Prostate gland (tissue), 2 donors: Measurements from ENCODE around the gene ANKK1.

Experiments
- CTCF ChIP-seq, 4 experiments: fragments of 200-600 bp in 2 of 4; fragments of 450-650 bp in 2 of 4; sonication (generic) in 2 of 4; IDR thresholded peaks; 1 replicate in 3 of 4; 2 replicates in 1 of 4; pipeline ENCODE4 v1.5.1; 2016 to 2019; ENCODE audit warnings: antibody characterized with exemption in 4 of 4, mild to moderate bottlenecking in 2 of 4, moderate library complexity in 2 of 4
- POLR2A ChIP-seq: fragments of 450-650 bp; IDR thresholded peaks from one replicate; pipeline ENCODE4 v1.6.1; 2016; ENCODE audit warnings: antibody characterized with exemption, mild to moderate bottlenecking
- POLR2AphosphoS5 ChIP-seq: sonication (generic); formaldehyde crosslinking; IDR thresholded peaks from one replicate; pipeline ENCODE4 v1.6.1; 2017; ENCODE audit warnings: antibody characterized with exemption

GRCh38 chr11:113396690-113397089, 9.1 kb downstream of the ANKK1 start:
- TF ChIP-seq CTCF (IDR thresholded peaks at IDR 0.05): no peak
- no peak for TF ChIP-seq POLR2AphosphoS5
- TF ChIP-seq POLR2A: no peak
